Pancreas (tissue), 10 donors: ENCODE measurements around the gene TULP4. TPM values are rescaled to one million over a fixed set of nuclear protein-coding genes. Genes with fewer than 3 reads are reported as not detected.

Experiments used
- ATAC-seq, 4 donors: fragments of 200-7000 bp; cut with Tn5 transposase; one replicate each; pipeline versions ENCODE4 v1.8.0 to v1.9.1; 2020; ENCODE audit warnings: mild to moderate bottlenecking in 4 of 4, moderate library complexity in 4 of 4
- DNase-seq, 6 donors: peaks; one replicate each; pipeline ENCODE4 v3.0.0-alpha.2; 2020
- FAIRE-seq: peaks from 2 replicates; lab custom pipeline; 2012; peaks lifted over from hg19 to GRCh38; lab: Jason Lieb, UNC
- H3K27ac ChIP-seq, 4 donors: fragments of 200-600 bp; sonication (generic); 1 replicate in 3 of 4; 2 replicates in 1 of 4; pipeline versions ENCODE4 v1.5.0 to v1.8.0; 2020
- H3K27me3 ChIP-seq, 4 donors: fragments of 200-600 bp; one replicate each; pipeline ENCODE4 v1.8.0; 2021
- H3K36me3 ChIP-seq, 3 donors: fragments of 200-600 bp; sonication (generic) in 1 of 3; one replicate each; pipeline versions ENCODE4 v1.5.0 to v1.8.0; 2020 to 2021
- H3K4me1 ChIP-seq, 3 donors: fragments of 200-600 bp; one replicate each; pipeline ENCODE4 v1.8.0; 2021
- H3K4me3 ChIP-seq, 4 donors: fragments of 200-600 bp; sonication (generic) in 2 of 4; one replicate each; pipeline versions ENCODE4 v1.5.0 to v1.8.0; 2020 to 2021
- H3K9me3 ChIP-seq, 4 donors: fragments of 200-600 bp; one replicate each; pipeline ENCODE4 v1.8.0; 2021
- WGBS, 2 donors: extraction: QIAGEN DNeasy Blood & Tissue Kit; methylation state at CpG; one replicate each; pipeline ENCODE4 v1.1.7; 2013; 5-methylcytosine and 5-hydroxymethylcytosine counted together
- intact Hi-C, 3 donors: fragments of 100-400 bp; cut with DNase I; formaldehyde crosslinking; loops; one replicate each; pipeline versions ENCODE4 v1.11.1 to v1.14.2; 2022
- polyA plus RNA-seq, 2 donors: library from polyadenylated mRNA; stranded (reverse); fragments of 200-250 nt; gene quantifications; one replicate each; pipeline ENCODE4 v1.2.3, GENCODE V29; 2013
- total RNA-seq, 6 donors: library from RNA; stranded (reverse); fragmentation: NEBNext Ultra II Directional in 4 of 6; extraction: Animal tissue kit (Norgen Biotek cat#: 25700) in 4 of 6; gene quantifications; one replicate each; pipeline versions ENCODE4 v1.2.1 to v1.2.4, GENCODE V29; 2021 to 2023
- TF ChIP-seq, protein P1 (sequence below), 4 donors: fragments of 200-600 bp; sonication (generic) in 3 of 4; IDR thresholded peaks; one replicate each; pipeline versions ENCODE4 v1.5.0 to v1.8.0; 2021; ENCODE audit warnings: antibody characterized with exemption in 4 of 4
- donor health status: healthy with polysubstance abuse.
- donor health status: DM: no; HTN: no; CAD: no; lungs with moderate emphysema.
- donor health status: DM: no; HTN: no; CAD: no.
- donor health status: control.
- donor health status: control.
- donor health status: Bipolar disorder and iron deficiency.
- donor health status: DM: yes; HTN: yes; CAD: no.
- donor health status: DM: no; HTN: no; CAD: no.
- donor health status: DM: no; HTN: no; CAD: no.
- donor health status: DM: yes; HTN: yes; CAD: no.

Gene TULP4
- total and polyA plus RNA-seq, 8 donors: 3.1 to 88.8 (median 48.0) TPM

DNA sequence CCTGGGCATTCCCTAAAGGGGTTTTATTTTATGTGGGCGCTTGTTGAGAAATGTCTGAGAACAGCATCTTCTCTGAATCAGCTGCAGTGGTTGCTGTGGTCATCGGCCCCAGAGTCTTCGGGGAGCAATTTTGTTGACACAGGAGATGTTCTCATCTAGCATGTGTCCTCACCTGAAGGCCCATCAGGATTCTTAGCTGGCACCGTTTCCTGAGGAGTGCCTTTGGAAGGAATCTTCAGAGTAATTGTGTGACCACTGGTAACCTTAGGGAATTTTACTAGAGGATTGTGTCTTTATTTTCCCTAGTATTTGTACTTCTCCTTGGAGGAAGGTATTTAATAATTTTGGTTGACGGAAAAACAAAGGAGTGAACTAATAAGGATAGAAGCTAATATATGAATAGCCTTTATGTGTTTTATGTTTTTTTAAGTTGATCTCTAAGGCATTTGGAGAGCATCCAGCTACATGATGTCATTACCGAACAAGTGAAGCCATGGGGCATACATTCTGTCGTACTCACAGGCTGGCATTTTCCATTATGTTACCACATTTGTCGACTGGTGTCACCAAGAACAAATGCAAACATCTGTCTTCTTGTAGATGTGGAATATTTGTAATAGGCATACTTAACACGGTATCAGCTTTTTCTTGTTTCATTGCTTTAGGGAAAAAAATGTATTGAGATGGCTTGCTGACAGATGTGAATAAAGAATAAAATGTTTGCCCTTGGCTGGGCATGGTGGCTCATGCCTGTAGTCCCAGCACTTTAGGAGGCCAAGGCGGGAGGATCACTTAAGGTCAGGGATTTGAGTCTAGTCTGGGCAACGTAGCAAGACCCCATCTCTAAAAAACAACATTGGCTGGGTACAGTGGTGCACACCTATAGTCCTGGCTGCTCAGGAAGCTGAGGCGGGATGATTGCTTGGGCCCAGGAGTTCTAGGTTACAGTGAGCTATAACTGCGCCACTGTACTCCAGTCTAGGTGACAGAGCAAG is 41.9 kb downstream of the TULP4 start:
- intact Hi-C loops: no loop called here
- Histone ChIP-seq H3K9me3 (no peaks in the 10 kb centered on the region), H3K27me3 (no peaks in the 10 kb centered on the region), H3K4me3 (no peak overlapping the region), H3K4me1 (peaks cover 0 to 8% (median 5%) of the 10 kb centered on the region in 3 donors), H3K27ac (no peak overlapping the region), H3K36me3 (no peaks in the 10 kb centered on the region)
- DNase-seq (no peak), FAIRE-seq (no peak), ATAC-seq (no peak)
- TF ChIP-seq, protein P1, sequence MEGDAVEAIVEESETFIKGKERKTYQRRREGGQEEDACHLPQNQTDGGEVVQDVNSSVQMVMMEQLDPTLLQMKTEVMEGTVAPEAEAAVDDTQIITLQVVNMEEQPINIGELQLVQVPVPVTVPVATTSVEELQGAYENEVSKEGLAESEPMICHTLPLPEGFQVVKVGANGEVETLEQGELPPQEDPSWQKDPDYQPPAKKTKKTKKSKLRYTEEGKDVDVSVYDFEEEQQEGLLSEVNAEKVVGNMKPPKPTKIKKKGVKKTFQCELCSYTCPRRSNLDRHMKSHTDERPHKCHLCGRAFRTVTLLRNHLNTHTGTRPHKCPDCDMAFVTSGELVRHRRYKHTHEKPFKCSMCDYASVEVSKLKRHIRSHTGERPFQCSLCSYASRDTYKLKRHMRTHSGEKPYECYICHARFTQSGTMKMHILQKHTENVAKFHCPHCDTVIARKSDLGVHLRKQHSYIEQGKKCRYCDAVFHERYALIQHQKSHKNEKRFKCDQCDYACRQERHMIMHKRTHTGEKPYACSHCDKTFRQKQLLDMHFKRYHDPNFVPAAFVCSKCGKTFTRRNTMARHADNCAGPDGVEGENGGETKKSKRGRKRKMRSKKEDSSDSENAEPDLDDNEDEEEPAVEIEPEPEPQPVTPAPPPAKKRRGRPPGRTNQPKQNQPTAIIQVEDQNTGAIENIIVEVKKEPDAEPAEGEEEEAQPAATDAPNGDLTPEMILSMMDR (IDR thresholded peaks at IDR 0.05): no peak
- WGBS, 2 donors: 92 to 95% methylated on average over 13 of the region's 13 CpGs

DNA sequence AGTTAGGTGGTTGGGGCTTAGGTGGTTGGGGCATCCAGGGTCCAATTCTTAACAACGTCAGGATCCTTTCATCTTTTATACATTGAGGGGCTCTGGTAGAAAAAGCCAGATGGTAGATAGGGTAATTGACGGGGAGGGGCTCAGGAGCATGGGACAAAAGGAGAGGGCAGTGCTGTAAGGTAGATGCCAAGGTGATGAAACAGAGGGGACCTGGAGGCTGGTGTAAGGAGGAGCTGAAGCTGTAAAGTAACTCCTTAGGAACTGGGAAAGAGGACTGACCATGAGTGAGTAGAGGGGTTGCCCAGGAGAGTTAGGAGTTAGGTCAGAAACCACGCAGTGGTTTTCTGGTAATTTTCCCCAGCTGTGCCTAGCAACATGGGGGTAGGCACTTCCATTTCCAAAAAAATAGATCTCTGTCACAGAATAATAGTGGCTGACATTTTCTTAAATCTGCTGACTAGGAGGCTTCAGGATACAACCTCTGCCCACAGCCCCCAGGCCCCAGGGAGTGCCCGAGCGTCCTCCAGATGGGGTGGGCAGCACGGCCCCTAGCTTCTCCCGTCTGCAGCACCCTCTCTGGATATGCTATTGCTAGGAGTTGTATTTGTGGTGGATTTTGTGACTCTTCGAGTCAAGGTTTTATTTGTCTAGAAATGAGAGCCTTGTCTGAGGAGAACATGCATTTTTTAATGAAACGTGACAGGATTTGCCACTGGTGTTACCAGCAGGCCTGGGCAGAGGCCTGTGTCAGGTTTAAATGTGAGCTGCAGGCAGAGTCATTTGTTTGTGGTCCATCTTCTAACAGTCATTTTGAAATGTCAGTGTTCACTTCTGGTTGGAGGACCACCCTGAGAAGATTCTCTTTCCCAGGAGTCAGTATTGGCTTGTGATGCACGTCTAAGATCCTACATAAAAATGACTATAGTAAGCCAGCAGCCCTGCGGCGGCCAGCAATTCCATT is 44.6 kb downstream of the TULP4 start:
- 91 to 92% methylated on average over 12 of the region's 12 CpGs for WGBS, 2 donors
- H3K4me3 ChIP-seq: no peak overlapping the region
- DNase-seq: no peak
- ATAC-seq: no peak
- intact Hi-C loops: no loop called here
- H3K4me1 ChIP-seq: peaks cover 0 to 14% (median 5%) of the 10 kb centered on the region in 3 donors
- H3K36me3 ChIP-seq: no peaks in the 10 kb centered on the region
- TF ChIP-seq, protein P1 (IDR thresholded peaks at IDR 0.05): no peak
- H3K27me3 ChIP-seq: no peaks in the 10 kb centered on the region
- no peak for FAIRE-seq
- no peaks in the 10 kb centered on the region for H3K9me3 ChIP-seq
- H3K27ac ChIP-seq: peak overlapping the region in 1 of 4 donors; percentile 66

DNA sequence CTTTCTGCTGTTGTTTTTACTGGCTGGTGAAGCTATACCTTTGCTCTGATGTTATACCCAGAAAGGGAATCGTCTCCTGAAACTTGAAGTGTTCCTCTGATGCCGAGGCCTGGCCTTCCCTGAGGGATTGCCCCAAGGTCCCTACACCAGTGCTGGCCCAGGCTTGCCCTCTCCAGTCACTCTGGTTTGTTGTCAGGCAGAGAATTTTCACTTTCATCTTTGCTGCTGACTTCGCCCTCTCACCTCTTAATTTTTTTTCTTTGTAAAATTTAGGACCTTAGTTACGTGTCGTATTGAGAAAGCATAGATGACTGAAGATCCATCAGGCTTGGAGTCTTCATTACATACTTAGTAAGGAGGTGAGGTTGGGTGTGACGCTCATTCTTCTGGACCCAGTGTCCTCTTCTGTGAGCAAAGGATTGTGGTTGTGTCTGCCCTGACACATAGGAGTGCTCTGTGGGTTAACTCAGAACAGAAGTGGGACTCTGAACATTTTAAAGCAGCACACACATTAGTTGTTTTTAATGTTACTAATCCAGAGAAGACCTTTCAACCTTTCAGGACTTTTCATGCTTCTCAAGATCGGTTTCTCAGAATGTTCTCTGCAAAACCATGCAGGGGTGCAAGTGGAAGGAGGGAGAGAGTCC is 45.4 kb downstream of the TULP4 start:
- TF ChIP-seq, protein P1 (IDR thresholded peaks at IDR 0.05): no peak
- 74 to 75% methylated on average over 7 of the region's 7 CpGs for WGBS, 2 donors
- H3K36me3 ChIP-seq: no peaks in the 10 kb centered on the region
- DNase-seq: no peak
- H3K9me3 ChIP-seq: no peaks in the 10 kb centered on the region
- FAIRE-seq: no peak
- H3K27ac ChIP-seq: peak overlapping the region in 3 of 4 donors; percentile 3 to 66 (median 65)
- intact Hi-C loops: no loop called here
- no peaks in the 10 kb centered on the region for H3K27me3 ChIP-seq
- H3K4me3 ChIP-seq: no peak overlapping the region
- peaks cover 0 to 14% (median 5%) of the 10 kb centered on the region in 3 donors for H3K4me1 ChIP-seq
- peak in 2 of 4 donors; percentile 35 to 36 for ATAC-seq

DNA sequence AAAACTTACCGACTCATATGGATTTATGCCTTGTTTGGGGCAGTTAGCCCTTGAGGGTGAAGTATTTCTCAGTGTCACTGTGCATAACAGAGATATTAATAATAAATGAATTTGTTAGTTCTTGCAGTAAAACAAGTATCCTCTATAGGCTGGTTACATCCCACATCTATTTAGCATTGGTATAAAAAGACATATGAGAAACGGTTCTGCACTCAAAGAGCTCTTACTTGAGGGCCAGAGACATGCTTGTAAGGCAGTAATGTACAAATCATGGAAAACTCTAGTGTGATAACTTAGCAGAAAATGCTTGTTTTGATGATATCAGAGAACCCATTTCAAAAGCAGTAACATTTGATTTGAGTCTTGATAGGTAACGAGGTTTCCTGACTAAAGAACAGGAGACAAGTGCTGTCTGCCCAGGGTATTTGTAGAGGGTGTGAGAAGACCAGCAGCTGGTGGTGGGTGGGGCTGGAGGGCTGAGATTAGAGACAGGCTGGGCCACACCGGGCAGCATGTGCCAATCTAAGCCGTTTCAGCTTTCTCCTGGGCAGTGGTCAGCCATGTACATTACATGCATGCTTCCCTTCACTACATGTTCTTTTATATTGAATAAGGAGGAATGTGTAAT is 46.3 kb downstream of the TULP4 start:
- FAIRE-seq (no peak), ATAC-seq (peak; percentile 96 to 98 (median 98))
- TF ChIP-seq, protein P1 (IDR thresholded peaks at IDR 0.05): no peak

More for the DNA sequence above, 46.3 kb downstream of the TULP4 start:
- WGBS, 2 donors: 30 to 32% methylated on average over 5 of the region's 5 CpGs
- no peaks in the 10 kb centered on the region for H3K9me3 ChIP-seq
- H3K4me3 ChIP-seq: no peak overlapping the region
- H3K27me3 ChIP-seq: no peaks in the 10 kb centered on the region
- H3K36me3 ChIP-seq: no peaks in the 10 kb centered on the region
- peak; percentile 78 to 93 (median 85) for DNase-seq
- peaks cover 0 to 14% (median 5%) of the 10 kb centered on the region in 3 donors for H3K4me1 ChIP-seq
- H3K27ac ChIP-seq: peak overlapping the region in 3 of 4 donors; percentile 3 to 66 (median 65)
- intact Hi-C loops: no loop called here
